Small intestine (tissue), 7 donors: ENCODE data around the gene FBXL16. TPM values are rescaled to one million over a fixed set of nuclear protein-coding genes. Genes with fewer than 3 reads are reported as not detected.

Experiments used
- DNase-seq, 2 donors: peaks; one replicate each; pipeline versions ENCODE4 v3.0.0 to v3.0.0-alpha.2; 2013
- FAIRE-seq: peaks from 2 replicates; lab custom pipeline; 2012; peaks lifted over from hg19 to GRCh38; lab: Jason Lieb, UNC
- H3K27ac ChIP-seq, 3 donors: one replicate each; pipeline ENCODE4 v1.5.1; 2013; ENCODE audit warnings: low read length in 2 of 3, mild to moderate bottlenecking in 2 of 3, control low read depth in 1 of 3, inconsistent platforms in 1 of 3, low read depth in 1 of 3, moderate library complexity in 1 of 3
- H3K27me3 ChIP-seq, 3 donors: one replicate each; pipeline ENCODE4 v1.6.1; 2013; ENCODE audit warnings: low read length in 3 of 3, inconsistent platforms in 1 of 3; ENCODE audit not compliant: control insufficient read depth in 3 of 3, insufficient read depth in 3 of 3
- H3K36me3 ChIP-seq, 3 donors: one replicate each; pipeline ENCODE4 v1.6.1; 2013; ENCODE audit warnings: low read length in 3 of 3, inconsistent platforms in 1 of 3, low read depth in 1 of 3, mild to moderate bottlenecking in 1 of 3, moderate library complexity in 1 of 3; ENCODE audit not compliant: control insufficient read depth in 3 of 3, insufficient read depth in 2 of 3
- H3K4me1 ChIP-seq, 3 donors: one replicate each; pipeline ENCODE4 v1.6.1; 2013; ENCODE audit warnings: low read length in 2 of 3, inconsistent platforms in 1 of 3, low read depth in 1 of 3, mild to moderate bottlenecking in 1 of 3, moderate library complexity in 1 of 3; ENCODE audit not compliant: control insufficient read depth in 3 of 3, insufficient read depth in 2 of 3
- H3K4me3 ChIP-seq, 3 donors: one replicate each; pipeline ENCODE4 v1.5.1; 2013; ENCODE audit warnings: low read length in 3 of 3, control low read depth in 1 of 3, inconsistent platforms in 1 of 3, low read depth in 1 of 3, mild to moderate bottlenecking in 1 of 3, moderate library complexity in 1 of 3
- H3K9me3 ChIP-seq, 2 donors: one replicate each; pipeline ENCODE4 v1.6.1; 2013; ENCODE audit warnings: low read depth in 1 of 2, low read length in 1 of 2; ENCODE audit not compliant: control insufficient read depth in 2 of 2, insufficient read depth in 1 of 2
- WGBS, 3 donors: extraction: QIAGEN DNeasy Blood & Tissue Kit; methylation state at CpG; one replicate each; pipeline ENCODE4 v1.1.7; 2013; 5-methylcytosine and 5-hydroxymethylcytosine counted together
- polyA plus RNA-seq, 4 donors: library from polyadenylated mRNA; stranded (reverse) in 3 of 4; unstranded in 1 of 4; fragments of 200-250 nt in 3 of 4; fragments of 120-200 nt in 1 of 4; gene quantifications; one replicate each; pipeline versions ENCODE4 v1.2.1 to v1.2.3, GENCODE V29; 2013
- donor health status: healthy with polysubstance abuse.
- donor health status: control.
- donor health status: control.
- donor health status: Bipolar disorder and iron deficiency.
- donor health status: healthy.

FBXL16 gene
- polyA plus RNA-seq, 4 donors: 0.81 to 3.4 (median 1.2) TPM

DNA sequence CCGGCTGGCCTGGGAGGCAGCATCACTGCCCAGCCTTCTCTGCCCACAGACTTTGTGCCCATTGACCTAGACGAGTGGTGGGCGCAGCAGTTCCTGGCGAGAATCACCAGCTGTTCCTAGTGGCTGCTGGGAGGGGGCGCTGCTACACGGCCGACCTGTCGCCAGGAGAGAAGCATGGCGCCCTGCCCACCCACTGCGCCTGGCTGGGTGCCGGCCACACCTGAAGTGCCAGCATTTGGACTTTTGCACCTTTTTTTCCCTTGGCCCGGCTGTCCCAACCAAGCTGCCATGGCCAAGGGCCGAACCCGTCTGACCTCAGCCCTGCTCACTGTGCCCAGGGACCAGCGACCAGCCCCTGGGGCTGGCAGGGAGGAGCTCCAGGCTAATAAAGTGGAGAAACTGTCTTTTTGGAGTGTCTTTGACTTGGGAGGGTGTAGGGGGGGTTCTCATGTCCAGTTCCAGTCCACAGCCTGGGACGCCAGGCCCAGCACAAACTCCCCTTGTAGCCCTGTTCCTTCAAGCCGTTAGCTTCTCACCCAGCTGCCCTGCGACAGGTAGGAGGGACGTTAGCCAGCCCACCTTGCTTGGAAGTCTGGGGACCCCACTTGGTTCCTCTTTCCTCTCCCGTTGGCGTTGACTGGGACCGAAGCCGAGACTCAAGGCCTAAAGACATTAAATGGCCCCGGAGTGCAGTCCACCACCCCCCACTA, 57.4 kb downstream of the FBXL16 start:
- Histone ChIP-seq H3K36me3 (peaks cover 0 to 84% (median 0%) of the 10 kb centered on the region in 3 donors), H3K27me3 (no peaks in the 10 kb centered on the region), H3K4me3 (peak overlapping the region; percentile 39 to 80 (median 42)), H3K27ac (peak overlapping the region; percentile 86 to 98 (median 97)), H3K4me1 (peaks cover 0 to 53% (median 5%) of the 10 kb centered on the region in 3 donors), H3K9me3 (no peaks in the 10 kb centered on the region)
- FAIRE-seq (no peak), DNase-seq (peak; percentile 57 to 92)
- 14 to 21% (median 14%) methylated on average over 22 to 24 of the region's 24 CpGs for WGBS, 3 donors

DNA sequence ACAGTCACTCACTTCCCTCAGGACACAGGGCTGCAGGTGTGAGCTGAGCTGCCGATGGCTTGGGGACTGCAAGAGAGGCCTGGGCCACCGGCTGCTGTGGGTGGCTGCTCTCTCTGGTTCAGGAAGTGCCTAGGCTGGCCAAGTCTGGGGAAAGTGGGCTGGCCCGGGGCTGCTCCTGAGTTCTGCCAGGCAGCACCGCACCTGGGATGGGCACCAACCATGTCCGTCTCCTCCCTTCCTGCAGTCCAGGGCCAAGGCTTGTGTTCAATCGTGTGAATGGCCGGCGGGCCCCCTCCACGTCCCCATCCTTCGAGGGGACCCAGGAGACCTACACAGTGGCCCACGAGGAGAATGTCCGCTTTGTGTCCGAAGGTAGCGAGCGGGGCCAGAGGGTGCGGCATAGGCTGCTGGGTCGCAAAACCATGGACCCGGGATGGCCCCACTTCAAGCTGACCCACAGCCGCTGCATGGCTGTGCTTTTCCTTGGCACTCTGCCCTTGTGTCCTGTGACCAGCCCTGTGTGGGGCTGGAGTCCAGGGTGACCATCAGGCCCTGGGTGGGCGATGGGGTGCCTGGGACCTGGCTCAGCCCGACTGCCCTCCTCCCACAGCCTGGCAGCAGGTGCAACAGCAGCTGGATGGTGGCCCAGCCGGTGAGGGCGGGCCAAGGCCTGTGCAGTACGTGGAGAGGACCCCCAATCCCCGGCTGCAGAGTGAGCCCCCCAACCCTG, 58.3 kb downstream of the FBXL16 start:
- peak overlapping the region; percentile 6 to 42 (median 28) for H3K4me3 ChIP-seq
- WGBS, 3 donors: 28 to 66% (median 38%) methylated on average over 24 to 25 of the region's 25 CpGs
- peak; percentile 16 to 52 for DNase-seq

DNA sequence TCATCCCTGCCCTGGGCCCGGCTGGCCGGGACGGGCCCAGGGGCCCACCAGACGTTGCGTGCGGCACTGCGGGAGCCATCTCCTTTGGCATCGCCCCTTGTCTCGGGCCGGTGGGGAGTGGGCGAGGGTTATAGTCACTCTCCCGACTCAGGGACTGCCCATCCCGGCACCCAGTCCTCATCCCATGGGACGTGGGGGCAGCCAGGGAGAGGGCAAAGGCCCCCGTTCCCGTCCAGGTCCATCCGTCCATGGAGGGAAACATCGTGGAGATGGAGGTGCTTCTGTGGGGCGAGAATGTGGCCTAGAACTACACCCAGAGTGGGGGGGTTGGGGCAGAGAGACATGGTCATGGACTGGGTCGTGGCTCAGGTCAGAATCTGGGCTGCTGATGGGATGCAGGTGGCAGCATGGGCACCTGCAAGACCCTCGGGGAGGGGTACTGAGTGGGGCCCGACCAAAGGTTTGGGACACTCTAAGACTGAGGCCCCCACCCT, 58.9 kb downstream of the FBXL16 start:
- H3K4me3 ChIP-seq: no peak overlapping the region
- WGBS, 3 donors: 47 to 75% (median 52%) methylated on average over 19 to 22 of the region's 22 CpGs

More for the DNA sequence above, 58.3 kb downstream of the FBXL16 start:
- Histone ChIP-seq H3K27ac (peak overlapping the region; percentile 86 to 98 (median 97)), H3K4me1 (peaks cover 0 to 61% (median 5%) of the 10 kb centered on the region in 3 donors), H3K9me3 (no peaks in the 10 kb centered on the region), H3K36me3 (peaks cover 0 to 81% (median 0%) of the 10 kb centered on the region in 3 donors), H3K27me3 (no peaks in the 10 kb centered on the region)
- no peak for FAIRE-seq

DNA sequence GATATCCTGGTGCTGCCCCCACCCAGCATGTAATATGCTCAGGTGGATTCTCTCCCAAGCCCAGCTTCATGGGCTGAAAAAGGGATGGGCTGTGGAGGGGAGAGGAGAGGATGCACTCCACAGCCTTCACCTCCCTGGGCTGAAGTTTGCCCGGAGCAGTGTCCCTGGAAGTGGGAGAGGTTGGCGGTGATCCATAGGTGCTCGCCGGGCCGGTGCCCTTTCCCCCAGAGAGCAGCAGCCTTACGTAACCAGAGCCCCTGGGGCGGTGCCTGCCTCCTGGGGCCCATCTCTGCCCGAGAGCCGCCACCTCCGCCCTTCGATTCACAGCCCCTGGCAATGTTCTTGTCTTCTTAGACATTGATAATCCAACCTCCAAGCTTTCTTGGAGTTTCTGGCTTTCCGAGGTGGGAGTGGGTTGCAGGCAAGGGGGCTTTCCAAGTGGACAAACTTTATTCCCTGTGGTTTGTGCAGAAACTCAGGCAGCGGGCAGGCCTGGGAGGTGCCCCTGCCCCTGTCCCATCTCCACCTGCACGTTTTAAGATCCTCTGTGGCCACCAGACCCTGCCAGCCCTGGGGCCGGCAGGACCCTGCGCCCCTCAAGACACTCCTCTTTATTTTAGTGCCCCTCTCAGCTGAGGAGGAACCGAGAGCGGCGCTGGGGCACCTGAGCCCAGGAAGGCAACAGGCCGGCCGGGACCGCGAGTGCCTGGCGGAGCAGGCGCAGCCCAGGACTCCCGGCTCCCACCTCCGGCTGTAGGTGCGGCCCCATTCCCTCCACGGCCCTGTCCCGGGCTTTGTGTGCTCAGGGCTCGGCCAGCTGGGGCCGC, 59.5 kb downstream of the FBXL16 start:
- DNase-seq: peak; percentile 81 to 88
- no peaks in the 10 kb centered on the region for H3K27me3 ChIP-seq
- peak overlapping the region; percentile 86 to 98 (median 97) for H3K27ac ChIP-seq
- no peak for FAIRE-seq
- H3K4me3 ChIP-seq: peak overlapping the region in 1 of 3 donors; percentile 22
- WGBS, 3 donors: 36 to 66% (median 50%) methylated on average over 30 to 32 of the region's 32 CpGs
- peaks cover 0 to 61% (median 5%) of the 10 kb centered on the region in 3 donors for H3K4me1 ChIP-seq
- peaks cover 0 to 68% (median 0%) of the 10 kb centered on the region in 3 donors for H3K36me3 ChIP-seq
- H3K9me3 ChIP-seq: no peaks in the 10 kb centered on the region

More for the DNA sequence above, 58.9 kb downstream of the FBXL16 start:
- no peak for DNase-seq
- Histone ChIP-seq H3K27ac (peak overlapping the region; percentile 86 to 98 (median 97)), H3K4me1 (peaks cover 0 to 61% (median 5%) of the 10 kb centered on the region in 3 donors), H3K36me3 (peaks cover 0 to 75% (median 0%) of the 10 kb centered on the region in 3 donors), H3K27me3 (no peaks in the 10 kb centered on the region), H3K9me3 (no peaks in the 10 kb centered on the region)
- no peak for FAIRE-seq

DNA sequence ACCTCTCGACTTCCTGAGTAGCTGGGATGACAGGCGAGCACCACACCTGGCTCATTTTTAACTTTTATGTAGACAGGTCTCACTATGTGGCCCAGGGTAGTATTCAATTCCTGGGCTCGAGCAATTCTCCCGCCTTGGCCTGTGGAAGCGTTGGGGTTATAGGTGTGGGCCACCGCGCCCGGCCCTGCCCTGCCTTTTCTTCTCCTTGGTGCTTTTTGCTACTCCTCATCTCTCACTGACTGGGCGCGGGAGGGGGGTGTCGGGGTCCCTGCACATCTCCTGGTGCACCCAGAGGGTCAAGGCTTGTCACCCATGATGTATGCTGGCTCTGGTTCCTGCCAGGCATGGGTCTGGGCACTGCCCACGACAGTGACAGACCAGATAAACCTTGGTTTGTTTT, 61.0 kb downstream of the FBXL16 start:
- H3K27ac ChIP-seq: peak overlapping the region; percentile 4 to 65 (median 35)
- H3K4me3 ChIP-seq: no peak overlapping the region
- DNase-seq (no peak), FAIRE-seq (no peak)
- 80 to 88% (median 84%) methylated on average over 12 of the region's 12 CpGs for WGBS, 3 donors
- no peaks in the 10 kb centered on the region for H3K9me3 ChIP-seq
- H3K36me3 ChIP-seq: peaks cover 0 to 60% (median 0%) of the 10 kb centered on the region in 3 donors
- H3K27me3 ChIP-seq: no peaks in the 10 kb centered on the region
- H3K4me1 ChIP-seq: peaks cover 0 to 63% (median 5%) of the 10 kb centered on the region in 3 donors

DNA sequence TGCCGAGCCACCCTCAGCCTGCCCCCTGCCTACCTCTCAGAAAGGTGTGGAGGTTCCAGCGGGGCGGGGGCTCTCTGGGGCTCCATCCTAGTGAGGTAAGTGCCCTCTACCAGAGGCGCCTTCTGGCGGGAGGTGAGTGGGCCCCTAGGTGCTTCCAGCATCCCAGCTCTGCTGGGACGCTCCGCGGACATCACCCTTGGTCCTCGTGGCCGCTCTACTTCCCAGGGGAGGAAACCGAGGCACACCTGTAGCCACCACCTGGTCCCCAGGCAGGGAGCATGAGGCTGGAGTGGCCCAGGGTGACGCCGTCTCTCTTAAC, 62.6 kb downstream of the FBXL16 start:
- Histone ChIP-seq H3K27me3 (no peaks in the 10 kb centered on the region), H3K4me1 (peaks cover 0 to 58% (median 5%) of the 10 kb centered on the region in 3 donors), H3K4me3 (peak overlapping the region; percentile 62 to 94 (median 77)), H3K9me3 (no peaks in the 10 kb centered on the region), H3K27ac (peak overlapping the region; percentile 88 to 91 (median 91)), H3K36me3 (peaks cover 0 to 53% (median 0%) of the 10 kb centered on the region in 3 donors)
- 52 to 71% (median 70%) methylated on average over 12 to 13 of the region's 13 CpGs for WGBS, 3 donors
- FAIRE-seq (no peak), DNase-seq (no peak)
